Caco-2 (cell line): ENCODE data around the gene OR51M1. TPM values are rescaled to one million over a fixed set of nuclear protein-coding genes. Genes with fewer than 3 reads are reported as not detected.

ENCODE experiments used
- BruUV-seq: library from RNA; stranded (reverse); fragments of 400-500 nt; replicated peaks from 2 replicates; lab custom pipeline; 2021; lab: Mats Ljungman, UMichigan
- CTCF ChIA-PET: fragments of 300-600 bp; sonication (Branson Sonifier 250); formaldehyde crosslinking; loops from one replicate; lab custom pipeline; 2022; ENCODE audit warnings: antibody characterized with exemption; lab: Charles Lee
- POLR2A ChIA-PET: fragments of 300-600 bp; sonication (Branson Sonifier 250); formaldehyde crosslinking; loops from one replicate; lab custom pipeline; 2022; ENCODE audit warnings: antibody characterized with exemption; lab: Charles Lee
- DNase-seq, 2 experiments: peaks; one replicate each; pipeline versions ENCODE4 v3.0.0 to v3.0.0-alpha.2; 2020 to 2022
- H3K27me3 ChIP-seq: replicated peaks from 2 replicates; pipeline ENCODE4 v1.6.0; 2011; ENCODE audit warnings: low read length; ENCODE audit not compliant: control insufficient read depth, insufficient read depth
- H3K36me3 ChIP-seq: 2 replicates; pipeline ENCODE4 v1.5.1; 2011; ENCODE audit warnings: low read length; ENCODE audit not compliant: control insufficient read depth, insufficient read depth
- H3K4me1 ChIP-seq: fragments of 250-450 bp; sonication (Bioruptor Pico); 2 replicates; pipeline ENCODE4 v1.5.1; 2020; ENCODE audit warnings: mild to moderate bottlenecking
- H3K4me3 ChIP-seq: 2 replicates; pipeline ENCODE4 v1.5.1; 2011; ENCODE audit warnings: low read depth, mild to moderate bottlenecking, control low read depth, low read length
- H3K9me3 ChIP-seq: fragments of 250-450 bp; sonication (Bioruptor Pico); 2 replicates; pipeline ENCODE4 v1.5.1; 2020; ENCODE audit warnings: mild to moderate bottlenecking, moderate library complexity
- H3K27ac Mint-ChIP-seq: one replicate; pipeline ENCODE4 v1.8.0; 2022; ENCODE audit warnings: mixed read lengths; ENCODE audit not compliant: unreplicated experiment
- H3K27me3 Mint-ChIP-seq: one replicate; pipeline ENCODE4 v1.8.0; 2022; ENCODE audit warnings: mixed read lengths; ENCODE audit not compliant: insufficient read depth, unreplicated experiment
- H3K36me3 Mint-ChIP-seq: one replicate; pipeline ENCODE4 v1.8.0; 2022; ENCODE audit warnings: mild to moderate bottlenecking, mixed read lengths; ENCODE audit not compliant: insufficient read depth, unreplicated experiment
- H3K4me1 Mint-ChIP-seq: one replicate; pipeline ENCODE4 v1.8.0; 2022; ENCODE audit warnings: low read depth, mixed read lengths; ENCODE audit not compliant: unreplicated experiment
- H3K4me3 Mint-ChIP-seq: one replicate; pipeline ENCODE4 v1.8.0; 2022; ENCODE audit warnings: mild to moderate bottlenecking, moderate library complexity, mixed read lengths; ENCODE audit not compliant: unreplicated experiment
- H3K9me3 Mint-ChIP-seq: one replicate; pipeline ENCODE4 v1.8.0; 2022; ENCODE audit warnings: mixed read lengths; ENCODE audit not compliant: unreplicated experiment
- CTCF ChIP-seq, 2 experiments: fragments of 200-600 bp in 1 of 2; IDR thresholded peaks; 1 replicate in 1 of 2; 2 replicates in 1 of 2; pipeline versions ENCODE4 v1.5.1 to v1.8.0; 2011 to 2022; ENCODE audit warnings: antibody characterized with exemption in 1 of 2, control low read depth in 1 of 2, inconsistent platforms in 1 of 2, low read depth in 1 of 2, low read length in 1 of 2, mild to moderate bottlenecking in 1 of 2, moderate library complexity in 1 of 2; ENCODE audit not compliant: insufficient read depth in 1 of 2, severe bottlenecking in 1 of 2, unreplicated experiment in 1 of 2
- intact Hi-C: fragments of 100-400 bp; cut with micrococcal nuclease; formaldehyde crosslinking; loops from one replicate; pipeline ENCODE4 v1.10.0; 2022; ENCODE audit not compliant: unreplicated experiment
- total RNA-seq: library from RNA; stranded (reverse); gene quantifications from 2 replicates; pipeline ENCODE4 v1.2.3, GENCODE V29; 2022

Gene OR51M1
- total RNA-seq, 1 experiment from 2014 or later: not detected

DNA sequence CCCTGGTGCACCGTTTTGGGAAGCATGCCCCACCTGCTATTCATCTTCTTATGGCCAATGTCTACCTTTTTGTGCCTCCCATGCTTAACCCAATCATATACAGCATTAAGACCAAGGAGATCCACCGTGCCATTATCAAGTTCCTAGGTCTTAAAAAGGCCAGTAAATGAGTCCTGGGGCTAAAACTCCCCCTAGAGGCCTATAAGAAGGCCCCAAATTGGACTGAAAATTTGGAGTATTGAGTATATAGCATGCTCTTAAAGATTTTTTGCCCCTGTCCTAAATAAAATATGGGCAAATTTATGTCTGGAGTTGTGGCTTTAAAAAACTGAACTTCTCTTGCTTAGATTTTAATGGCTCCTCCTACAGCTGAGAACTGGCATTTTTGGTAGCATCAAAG is 6.6 kb downstream of the OR51M1 start:
- Histone ChIP-seq H3K27me3 (no peaks in the 10 kb centered on the region), H3K4me3 (no peak overlapping the region), H3K36me3 (no peaks in the 10 kb centered on the region), H3K9me3 (no peaks in the 10 kb centered on the region), H3K4me1 (no peaks in the 10 kb centered on the region)
- DNase-seq: no peak
- no peaks in the 10 kb centered on the region for H3K9me3 Mint-ChIP-seq
- POLR2A ChIA-PET: no interaction called here
- peaks cover 7% of the 10 kb centered on the region for H3K27me3 Mint-ChIP-seq
- no peaks in the 10 kb centered on the region for H3K36me3 Mint-ChIP-seq
- intact Hi-C loops: no loop called here
- no peaks in the 10 kb centered on the region for H3K4me1 Mint-ChIP-seq
- CTCF ChIA-PET: no interaction called here
- no peak overlapping the region for H3K4me3 Mint-ChIP-seq
- TF ChIP-seq CTCF (IDR thresholded peaks at IDR 0.05; ENCODE audit: insufficient read depth in 1 of 2, low read depth in 1 of 2, low read length in 1 of 2, severe bottlenecking in 1 of 2, unreplicated experiment in 1 of 2): no peak
- BruUV-seq: no TSS peak
- no peak overlapping the region for H3K27ac Mint-ChIP-seq

DNA sequence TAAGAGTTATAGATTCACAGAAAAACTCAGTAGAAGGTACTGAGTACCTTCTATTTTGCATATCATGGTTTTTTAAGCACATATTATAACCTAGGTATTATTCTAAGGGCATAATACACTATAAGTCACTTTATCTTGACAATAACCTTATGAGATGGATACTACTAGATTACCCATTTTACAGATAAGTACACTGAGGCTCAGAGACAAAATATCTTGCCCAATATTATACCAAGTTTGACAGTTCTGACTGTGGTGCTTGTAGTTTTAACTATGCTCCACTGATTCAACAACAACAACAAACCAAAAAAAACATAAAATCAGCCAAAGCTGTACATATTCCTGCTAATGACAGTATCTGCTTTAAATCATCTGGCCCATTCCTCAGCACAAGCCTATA is 10.5 kb downstream of the OR51M1 start:
- H3K9me3 Mint-ChIP-seq: no peaks in the 10 kb centered on the region
- no peak overlapping the region for H3K4me3 Mint-ChIP-seq
- ChIA-PET POLR2A (no interaction called here), CTCF (no interaction called here)
- BruUV-seq: no TSS peak
- no peak for DNase-seq
- H3K36me3 Mint-ChIP-seq: no peaks in the 10 kb centered on the region
- Histone ChIP-seq H3K4me3 (no peak overlapping the region), H3K4me1 (no peaks in the 10 kb centered on the region), H3K9me3 (no peaks in the 10 kb centered on the region), H3K27me3 (no peaks in the 10 kb centered on the region), H3K36me3 (no peaks in the 10 kb centered on the region)
- peaks cover 7% of the 10 kb centered on the region for H3K27me3 Mint-ChIP-seq
- intact Hi-C loops: no loop called here
- H3K4me1 Mint-ChIP-seq: no peaks in the 10 kb centered on the region
- no peak for TF ChIP-seq CTCF (IDR thresholded peaks at IDR 0.05; ENCODE audit: insufficient read depth in 1 of 2, low read depth in 1 of 2, low read length in 1 of 2, severe bottlenecking in 1 of 2, unreplicated experiment in 1 of 2)
- no peak overlapping the region for H3K27ac Mint-ChIP-seq

GRCh38 chr11:5398936-5399335 is 15.3 kb downstream of the OR51M1 start:
- H3K36me3 ChIP-seq: no peaks in the 10 kb centered on the region
- H3K4me3 Mint-ChIP-seq: no peak overlapping the region
- no peaks in the 10 kb centered on the region for H3K27me3 ChIP-seq
- ChIA-PET CTCF (no interaction called here), POLR2A (no interaction called here)
- DNase-seq: no peak
- H3K4me1 Mint-ChIP-seq: no peaks in the 10 kb centered on the region
- H3K27ac Mint-ChIP-seq: no peak overlapping the region
- intact Hi-C loops: no loop called here
- no peaks in the 10 kb centered on the region for H3K9me3 Mint-ChIP-seq
- no peak overlapping the region for H3K4me3 ChIP-seq
- no TSS peak for BruUV-seq
- H3K27me3 Mint-ChIP-seq: peaks cover 11% of the 10 kb centered on the region
- no peak for TF ChIP-seq CTCF (IDR thresholded peaks at IDR 0.05; ENCODE audit: insufficient read depth in 1 of 2, low read depth in 1 of 2, low read length in 1 of 2, severe bottlenecking in 1 of 2, unreplicated experiment in 1 of 2)
- H3K4me1 ChIP-seq: no peaks in the 10 kb centered on the region
- H3K9me3 ChIP-seq: no peaks in the 10 kb centered on the region
- H3K36me3 Mint-ChIP-seq: no peaks in the 10 kb centered on the region
